ENCODE measurements around the gene IMPACT. TPM values are rescaled to one million over a fixed set of nuclear protein-coding genes. Genes with fewer than 3 reads are reported as not detected.

Gene IMPACT
- total RNA-seq, 1 experiment from 2014 or later = 48.8 TPM

DNA sequence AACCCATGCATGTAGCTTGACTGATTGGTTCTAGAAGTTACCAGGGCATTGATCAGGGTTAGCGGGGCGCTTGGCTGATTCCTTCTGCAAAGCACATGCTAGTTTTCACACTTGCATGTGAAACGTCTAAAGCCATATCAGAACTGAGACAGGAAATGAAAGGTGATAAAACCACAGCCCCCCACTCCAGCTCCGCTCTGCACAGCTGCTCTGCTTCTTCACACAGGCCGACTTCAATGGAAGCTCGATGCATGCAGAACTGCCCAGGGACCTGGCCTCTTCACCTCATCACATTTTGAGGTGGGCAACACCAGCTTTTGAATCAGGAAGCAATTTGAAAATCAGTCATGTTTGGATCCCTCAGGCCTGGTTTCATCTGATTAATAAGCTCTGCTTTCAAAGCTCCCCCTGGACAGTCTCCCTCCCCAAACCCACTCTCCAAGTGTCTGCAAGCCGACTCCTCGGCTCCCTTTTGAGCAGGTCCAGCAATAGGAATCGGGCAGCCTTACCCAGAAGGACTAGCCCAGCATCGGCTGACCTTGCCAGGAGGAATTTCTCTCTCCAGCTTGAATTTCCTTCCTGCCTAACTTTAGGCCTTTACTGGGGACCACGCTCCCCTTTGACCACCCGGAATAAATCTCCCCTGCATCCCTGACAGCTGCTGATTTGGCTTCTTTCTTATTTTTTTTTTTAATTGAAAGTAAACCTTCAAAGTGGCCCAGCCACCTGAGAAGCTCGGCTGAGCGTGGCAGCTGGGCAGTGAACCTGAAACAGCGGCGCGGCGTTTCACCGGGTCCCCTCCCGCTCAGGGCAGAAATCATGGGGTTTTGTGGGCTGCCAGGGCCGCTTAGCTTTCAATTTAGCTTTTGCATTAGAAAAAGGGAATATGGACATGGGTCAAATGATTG lies 65.7 kb downstream of the IMPACT start:
- TF ChIP-seq EMX1 (CRISPR knock-in tag; IDR thresholded peaks at IDR 0.05) (no peak), ZNF416 (CRISPR knock-in tag; IDR thresholded peaks at IDR 0.05) (no peak), STAT6 (CRISPR knock-in tag; conservative IDR thresholded peaks at IDR 0.05; ENCODE audit: low read depth) (no peak), SOX15 (CRISPR knock-in tag; IDR thresholded peaks at IDR 0.05) (no peak), MYBL2 (CRISPR knock-in tag; IDR thresholded peaks at IDR 0.05) (no peak), ESRRA (CRISPR knock-in tag; IDR thresholded peaks at IDR 0.05; ENCODE audit: borderline replicate concordance) (no peak), CTCF (IDR thresholded peaks at IDR 0.05) (no peak), ZNF263 (CRISPR knock-in tag; IDR thresholded peaks at IDR 0.05; ENCODE audit: low read depth) (no peak), FOXP1 (CRISPR knock-in tag; IDR thresholded peaks at IDR 0.05; ENCODE audit: borderline replicate concordance) (no peak), ZNF423 (CRISPR knock-in tag; IDR thresholded peaks at IDR 0.05) (no peak), ZNF219 (CRISPR knock-in tag; IDR thresholded peaks at IDR 0.05; ENCODE audit: borderline replicate concordance) (no peak), ZNF317 (CRISPR knock-in tag; IDR thresholded peaks at IDR 0.05; ENCODE audit: borderline replicate concordance, low read depth) (no peak), ZNF671 (CRISPR knock-in tag; IDR thresholded peaks at IDR 0.05) (no peak)
- TF ChIP-seq, protein P1, sequence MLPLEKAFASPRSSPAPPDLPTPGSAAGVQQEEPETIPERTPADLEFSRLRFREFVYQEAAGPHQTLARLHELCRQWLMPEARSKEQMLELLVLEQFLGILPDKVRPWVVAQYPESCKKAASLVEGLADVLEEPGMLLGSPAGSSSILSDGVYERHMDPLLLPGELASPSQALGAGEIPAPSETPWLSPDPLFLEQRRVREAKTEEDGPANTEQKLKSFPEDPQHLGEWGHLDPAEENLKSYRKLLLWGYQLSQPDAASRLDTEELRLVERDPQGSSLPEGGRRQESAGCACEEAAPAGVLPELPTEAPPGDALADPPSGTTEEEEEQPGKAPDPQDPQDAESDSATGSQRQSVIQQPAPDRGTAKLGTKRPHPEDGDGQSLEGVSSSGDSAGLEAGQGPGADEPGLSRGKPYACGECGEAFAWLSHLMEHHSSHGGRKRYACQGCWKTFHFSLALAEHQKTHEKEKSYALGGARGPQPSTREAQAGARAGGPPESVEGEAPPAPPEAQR (CRISPR knock-in tag; IDR thresholded peaks at IDR 0.05) = no peak
- TF ChIP-seq, protein P2, sequence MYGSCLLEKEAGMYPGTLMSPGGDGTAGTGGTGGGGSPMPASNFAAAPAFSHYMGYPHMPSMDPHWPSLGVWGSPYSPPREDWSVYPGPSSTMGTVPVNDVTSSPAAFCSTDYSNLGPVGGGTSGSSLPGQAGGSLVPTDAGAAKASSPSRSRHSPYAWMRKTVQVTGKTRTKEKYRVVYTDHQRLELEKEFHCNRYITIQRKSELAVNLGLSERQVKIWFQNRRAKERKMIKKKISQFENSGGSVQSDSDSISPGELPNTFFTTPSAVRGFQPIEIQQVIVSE (CRISPR knock-in tag; IDR thresholded peaks at IDR 0.05; ENCODE audit: borderline replicate concordance) = no peak
- TF ChIP-seq, protein P3, sequence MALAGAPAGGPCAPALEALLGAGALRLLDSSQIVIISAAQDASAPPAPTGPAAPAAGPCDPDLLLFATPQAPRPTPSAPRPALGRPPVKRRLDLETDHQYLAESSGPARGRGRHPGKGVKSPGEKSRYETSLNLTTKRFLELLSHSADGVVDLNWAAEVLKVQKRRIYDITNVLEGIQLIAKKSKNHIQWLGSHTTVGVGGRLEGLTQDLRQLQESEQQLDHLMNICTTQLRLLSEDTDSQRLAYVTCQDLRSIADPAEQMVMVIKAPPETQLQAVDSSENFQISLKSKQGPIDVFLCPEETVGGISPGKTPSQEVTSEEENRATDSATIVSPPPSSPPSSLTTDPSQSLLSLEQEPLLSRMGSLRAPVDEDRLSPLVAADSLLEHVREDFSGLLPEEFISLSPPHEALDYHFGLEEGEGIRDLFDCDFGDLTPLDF (CRISPR knock-in tag; IDR thresholded peaks at IDR 0.05) = no peak
- TF ChIP-seq, protein P4, sequence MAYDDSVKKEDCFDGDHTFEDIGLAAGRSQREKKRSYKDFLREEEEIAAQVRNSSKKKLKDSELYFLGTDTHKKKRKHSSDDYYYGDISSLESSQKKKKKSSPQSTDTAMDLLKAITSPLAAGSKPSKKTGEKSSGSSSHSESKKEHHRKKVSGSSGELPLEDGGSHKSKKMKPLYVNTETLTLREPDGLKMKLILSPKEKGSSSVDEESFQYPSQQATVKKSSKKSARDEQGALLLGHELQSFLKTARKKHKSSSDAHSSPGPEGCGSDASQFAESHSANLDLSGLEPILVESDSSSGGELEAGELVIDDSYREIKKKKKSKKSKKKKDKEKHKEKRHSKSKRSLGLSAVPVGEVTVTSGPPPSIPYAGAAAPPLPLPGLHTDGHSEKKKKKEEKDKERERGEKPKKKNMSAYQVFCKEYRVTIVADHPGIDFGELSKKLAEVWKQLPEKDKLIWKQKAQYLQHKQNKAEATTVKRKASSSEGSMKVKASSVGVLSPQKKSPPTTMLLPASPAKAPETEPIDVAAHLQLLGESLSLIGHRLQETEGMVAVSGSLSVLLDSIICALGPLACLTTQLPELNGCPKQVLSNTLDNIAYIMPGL (CRISPR knock-in tag; IDR thresholded peaks at IDR 0.05) = no peak
- TF ChIP-seq, protein P5, sequence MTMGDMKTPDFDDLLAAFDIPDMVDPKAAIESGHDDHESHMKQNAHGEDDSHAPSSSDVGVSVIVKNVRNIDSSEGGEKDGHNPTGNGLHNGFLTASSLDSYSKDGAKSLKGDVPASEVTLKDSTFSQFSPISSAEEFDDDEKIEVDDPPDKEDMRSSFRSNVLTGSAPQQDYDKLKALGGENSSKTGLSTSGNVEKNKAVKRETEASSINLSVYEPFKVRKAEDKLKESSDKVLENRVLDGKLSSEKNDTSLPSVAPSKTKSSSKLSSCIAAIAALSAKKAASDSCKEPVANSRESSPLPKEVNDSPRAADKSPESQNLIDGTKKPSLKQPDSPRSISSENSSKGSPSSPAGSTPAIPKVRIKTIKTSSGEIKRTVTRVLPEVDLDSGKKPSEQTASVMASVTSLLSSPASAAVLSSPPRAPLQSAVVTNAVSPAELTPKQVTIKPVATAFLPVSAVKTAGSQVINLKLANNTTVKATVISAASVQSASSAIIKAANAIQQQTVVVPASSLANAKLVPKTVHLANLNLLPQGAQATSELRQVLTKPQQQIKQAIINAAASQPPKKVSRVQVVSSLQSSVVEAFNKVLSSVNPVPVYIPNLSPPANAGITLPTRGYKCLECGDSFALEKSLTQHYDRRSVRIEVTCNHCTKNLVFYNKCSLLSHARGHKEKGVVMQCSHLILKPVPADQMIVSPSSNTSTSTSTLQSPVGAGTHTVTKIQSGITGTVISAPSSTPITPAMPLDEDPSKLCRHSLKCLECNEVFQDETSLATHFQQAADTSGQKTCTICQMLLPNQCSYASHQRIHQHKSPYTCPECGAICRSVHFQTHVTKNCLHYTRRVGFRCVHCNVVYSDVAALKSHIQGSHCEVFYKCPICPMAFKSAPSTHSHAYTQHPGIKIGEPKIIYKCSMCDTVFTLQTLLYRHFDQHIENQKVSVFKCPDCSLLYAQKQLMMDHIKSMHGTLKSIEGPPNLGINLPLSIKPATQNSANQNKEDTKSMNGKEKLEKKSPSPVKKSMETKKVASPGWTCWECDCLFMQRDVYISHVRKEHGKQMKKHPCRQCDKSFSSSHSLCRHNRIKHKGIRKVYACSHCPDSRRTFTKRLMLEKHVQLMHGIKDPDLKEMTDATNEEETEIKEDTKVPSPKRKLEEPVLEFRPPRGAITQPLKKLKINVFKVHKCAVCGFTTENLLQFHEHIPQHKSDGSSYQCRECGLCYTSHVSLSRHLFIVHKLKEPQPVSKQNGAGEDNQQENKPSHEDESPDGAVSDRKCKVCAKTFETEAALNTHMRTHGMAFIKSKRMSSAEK (CRISPR knock-in tag; IDR thresholded peaks at IDR 0.05; ENCODE audit: borderline replicate concordance) = no peak
- ATAC-seq (peak; percentile 41), DNase-seq (ENCODE audit: low spot score) (no peak)
- Mint-ChIP-seq H3K4me3 (no peak overlapping the region), H3K4me1 (peaks cover 2% of the 10 kb centered on the region; the same call in 1 of the 2 replicates), H3K27ac (no peak overlapping the region), H3K36me3 (no peaks in the 10 kb centered on the region), H3K9me3 (peaks cover 13% of the 10 kb centered on the region), H3K27me3 (ENCODE audit: low read depth) (no peaks in the 10 kb centered on the region)
- ChIA-PET POLR2A (no interaction called here), CTCF (interaction anchor here (0.8 to 6.1 kb wide), 8 partner anchors 10 to 315 kb away, joined by 3 to 54 read pairs (median 4); no protein-coding TSS in a partner anchor)

Data from WTC11 (cell line).